ENCODE data around the gene CCM2.

CCM2 gene

DNA sequence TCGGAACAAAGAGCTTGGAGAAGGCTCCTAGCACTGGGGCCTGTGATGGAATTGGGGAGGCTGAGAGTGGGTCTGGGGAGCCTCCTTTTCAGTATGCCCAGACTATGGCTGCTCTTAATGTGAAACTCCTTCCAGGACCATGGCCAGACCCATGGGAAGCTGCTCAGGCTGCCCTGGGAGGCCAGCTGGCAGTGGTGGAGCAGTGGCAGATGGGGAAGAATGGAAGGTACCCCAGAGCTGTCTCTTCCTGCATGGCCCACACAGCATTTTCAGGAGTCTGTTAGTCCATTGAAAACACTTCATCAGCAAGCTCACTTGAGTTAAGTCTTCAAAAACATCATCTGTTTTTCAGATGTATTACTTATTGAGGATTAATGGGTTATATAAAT is 70.2 kb downstream of the CCM2 start:
- no peak for DNase-seq

DNA sequence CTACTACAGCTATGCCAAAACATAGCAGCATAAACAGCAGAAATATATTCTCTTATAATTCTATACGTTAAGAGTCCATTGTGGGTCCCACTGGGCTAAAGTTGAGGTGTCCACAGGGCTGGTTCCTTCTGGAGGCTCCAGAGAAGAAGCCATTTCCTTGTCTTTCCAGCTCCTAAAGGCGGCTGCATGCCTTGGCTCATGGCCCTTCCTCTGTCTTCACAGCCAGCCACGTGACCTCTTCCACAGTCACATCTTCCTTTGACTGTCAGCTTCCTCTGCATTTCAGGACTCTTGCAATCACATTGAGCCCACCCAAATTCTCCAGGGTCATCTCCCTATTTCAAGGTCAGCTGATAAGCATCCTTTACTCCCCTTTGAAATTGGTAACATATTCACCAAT is 71.5 kb downstream of the CCM2 start:
- no peak for DNase-seq

DNA sequence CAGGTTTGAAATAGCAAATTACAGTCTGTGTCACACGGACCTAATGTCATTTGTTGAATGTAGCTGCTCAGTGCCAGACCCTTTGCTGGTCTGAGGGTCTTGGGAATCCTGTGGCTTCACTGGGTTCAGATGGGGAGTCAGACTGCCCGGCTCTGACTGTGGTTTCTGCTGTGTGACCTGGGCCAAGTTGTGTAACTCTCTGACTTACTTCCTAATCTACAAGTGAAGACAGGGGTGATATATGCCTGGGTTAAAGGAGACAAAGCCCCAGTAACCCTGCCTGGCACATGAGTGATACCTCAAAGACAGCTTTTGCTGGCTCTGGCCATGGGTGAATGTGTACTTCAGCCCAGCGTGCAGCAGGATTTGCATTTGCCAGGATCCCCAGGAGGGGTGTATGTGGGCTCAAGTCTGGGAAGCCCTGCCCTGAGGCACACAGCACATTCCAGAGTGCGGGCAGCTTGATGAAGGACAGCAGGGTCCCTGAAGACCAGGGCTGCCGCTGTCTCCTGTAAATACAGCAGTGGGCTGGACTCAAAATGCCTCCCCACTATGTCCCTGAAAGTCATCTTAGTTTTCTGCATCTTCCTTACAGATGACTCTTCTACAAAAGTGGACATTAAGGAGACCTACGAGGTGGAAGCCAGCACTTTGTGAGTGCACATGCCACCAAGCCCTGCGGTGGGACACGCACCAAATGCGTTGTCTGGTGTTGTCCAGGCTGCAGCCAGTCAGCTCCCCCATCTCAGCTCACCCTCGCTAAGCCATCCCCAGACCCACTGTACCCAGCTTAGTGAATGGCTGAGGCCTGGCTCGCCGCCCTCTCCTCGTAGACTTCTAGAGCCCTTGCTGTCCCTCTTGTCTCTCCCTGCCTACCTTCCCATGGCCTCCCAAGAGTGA is 72.4 kb downstream of the CCM2 start:
- peak; percentile 32 to 51 for DNase-seq

DNA sequence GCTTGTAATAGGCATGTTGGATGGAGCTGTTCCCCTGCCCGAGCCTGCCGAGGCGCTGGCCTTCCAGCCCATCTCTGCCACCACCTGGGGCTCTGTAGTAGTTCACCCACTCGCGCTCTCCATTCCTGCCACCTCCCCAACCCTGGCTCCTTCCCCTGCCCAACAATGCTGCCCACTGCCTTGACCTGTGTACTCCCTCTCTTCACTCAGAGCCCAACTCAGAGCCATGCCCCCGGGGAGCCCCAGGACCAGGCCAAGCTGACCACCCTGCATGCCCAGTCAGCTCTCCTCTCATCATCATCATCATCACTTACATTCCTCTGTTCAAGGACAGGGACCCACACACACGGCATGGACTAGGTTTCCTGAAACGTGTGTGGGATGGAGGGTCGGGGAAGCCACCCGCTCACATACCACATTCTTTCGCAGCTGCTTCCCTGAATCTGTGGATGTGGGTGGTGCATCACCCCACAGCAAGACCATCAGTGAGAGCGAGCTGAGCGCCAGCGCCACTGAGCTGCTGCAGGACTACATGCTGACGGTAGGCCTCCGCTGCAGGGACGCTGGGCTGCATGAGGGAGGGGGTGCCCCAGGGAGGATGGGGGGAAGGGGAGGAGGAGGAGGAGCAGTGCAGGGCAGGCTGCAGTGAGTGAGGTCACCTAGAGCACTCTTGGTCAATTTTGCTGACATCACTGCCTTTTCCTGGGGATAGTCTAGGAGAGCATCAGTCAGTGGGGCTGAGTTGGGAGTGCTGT is 73.2 kb downstream of the CCM2 start:
- no peak for DNase-seq

DNA sequence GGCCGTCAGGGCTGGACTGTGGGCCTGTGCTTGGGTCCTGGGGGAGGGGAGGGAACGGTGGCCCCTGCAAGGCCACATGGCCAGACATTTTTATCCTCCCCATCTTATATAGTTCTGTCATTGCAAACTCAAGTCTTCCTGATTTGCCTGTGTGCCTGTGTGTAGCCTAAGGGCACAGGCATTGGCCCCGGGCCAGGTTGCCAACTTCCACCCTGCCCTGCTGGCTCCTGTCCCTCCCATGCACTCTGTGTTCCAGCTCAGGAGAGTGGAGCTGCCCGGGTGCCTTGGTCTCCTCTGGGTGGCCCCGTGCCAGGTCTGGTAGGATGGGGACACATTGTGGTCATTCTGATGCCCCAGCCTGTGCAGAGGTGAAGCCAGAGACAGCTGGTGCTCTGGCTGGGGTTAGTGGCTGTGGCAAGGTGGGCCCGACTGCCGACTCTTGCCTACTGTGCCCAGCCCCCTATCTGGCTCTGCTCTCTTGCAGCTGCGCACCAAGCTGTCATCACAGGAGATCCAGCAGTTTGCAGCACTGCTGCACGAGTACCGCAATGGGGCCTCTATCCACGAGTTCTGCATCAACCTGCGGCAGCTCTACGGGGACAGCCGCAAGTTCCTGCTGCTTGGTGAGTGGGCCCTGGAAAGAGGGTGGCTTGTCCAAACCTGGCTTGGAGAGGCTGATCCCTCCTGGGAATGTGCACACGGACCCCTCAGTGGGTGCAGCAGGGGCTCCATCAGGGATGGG is 74.0 kb downstream of the CCM2 start:
- DNase-seq: peak; percentile 34

DNA sequence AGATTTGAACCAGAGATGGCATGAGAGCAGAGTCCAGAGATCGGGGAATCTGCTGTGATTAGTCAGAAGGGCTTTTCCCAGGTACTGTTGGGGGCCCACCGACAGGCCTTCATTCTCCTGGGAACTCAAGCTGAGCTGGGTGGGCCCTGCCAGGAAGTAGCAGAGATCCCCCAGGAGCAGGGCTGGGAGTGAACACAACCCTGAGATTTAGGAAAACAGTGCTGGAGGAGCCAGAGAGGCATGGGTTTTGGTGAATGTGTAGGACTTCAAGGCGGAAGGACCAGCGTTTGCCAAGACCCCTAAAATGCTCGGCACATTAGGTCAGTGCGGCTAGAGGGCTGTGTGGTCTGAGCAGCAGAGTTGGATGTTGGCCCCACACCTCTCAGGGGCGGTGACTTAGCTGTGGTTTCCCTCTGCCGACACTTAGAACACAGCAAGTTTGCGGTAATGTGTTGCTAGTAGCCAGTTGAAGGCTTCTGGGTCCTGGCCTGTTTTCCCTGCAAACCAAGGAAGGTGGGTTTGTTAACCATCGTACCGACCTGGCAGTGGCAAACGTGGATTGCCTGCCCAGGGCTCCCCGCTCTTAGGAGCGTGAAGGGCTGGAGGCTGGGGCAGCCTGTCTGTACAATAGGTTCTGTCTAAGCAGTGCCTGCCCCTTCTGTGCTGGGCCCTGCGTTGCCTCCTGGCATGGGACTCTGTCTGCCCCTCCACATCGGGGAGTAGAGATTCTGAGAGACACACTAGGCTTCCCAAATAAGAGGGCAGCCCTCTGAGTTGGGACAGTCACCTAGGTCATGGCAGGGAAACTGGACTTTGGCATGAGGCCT is 74.7 kb downstream of the CCM2 start:
- DNase-seq: no peak

DNA sequence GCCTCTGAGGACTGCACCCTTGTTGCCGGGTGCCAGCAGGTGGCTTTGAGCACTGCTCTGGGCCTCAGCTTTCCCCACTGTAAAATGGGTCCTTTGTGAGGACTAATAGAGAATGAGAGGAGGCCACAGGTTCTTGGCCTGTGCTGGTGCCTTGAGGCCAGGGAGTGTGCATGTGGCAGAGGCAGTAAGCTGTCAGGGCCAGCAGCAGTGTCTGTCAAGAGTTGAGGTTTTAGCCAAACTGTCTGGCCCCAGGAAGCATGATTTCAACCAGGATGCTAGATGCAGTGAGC is 75.3 kb downstream of the CCM2 start:
- DNase-seq: no peak

DNA sequence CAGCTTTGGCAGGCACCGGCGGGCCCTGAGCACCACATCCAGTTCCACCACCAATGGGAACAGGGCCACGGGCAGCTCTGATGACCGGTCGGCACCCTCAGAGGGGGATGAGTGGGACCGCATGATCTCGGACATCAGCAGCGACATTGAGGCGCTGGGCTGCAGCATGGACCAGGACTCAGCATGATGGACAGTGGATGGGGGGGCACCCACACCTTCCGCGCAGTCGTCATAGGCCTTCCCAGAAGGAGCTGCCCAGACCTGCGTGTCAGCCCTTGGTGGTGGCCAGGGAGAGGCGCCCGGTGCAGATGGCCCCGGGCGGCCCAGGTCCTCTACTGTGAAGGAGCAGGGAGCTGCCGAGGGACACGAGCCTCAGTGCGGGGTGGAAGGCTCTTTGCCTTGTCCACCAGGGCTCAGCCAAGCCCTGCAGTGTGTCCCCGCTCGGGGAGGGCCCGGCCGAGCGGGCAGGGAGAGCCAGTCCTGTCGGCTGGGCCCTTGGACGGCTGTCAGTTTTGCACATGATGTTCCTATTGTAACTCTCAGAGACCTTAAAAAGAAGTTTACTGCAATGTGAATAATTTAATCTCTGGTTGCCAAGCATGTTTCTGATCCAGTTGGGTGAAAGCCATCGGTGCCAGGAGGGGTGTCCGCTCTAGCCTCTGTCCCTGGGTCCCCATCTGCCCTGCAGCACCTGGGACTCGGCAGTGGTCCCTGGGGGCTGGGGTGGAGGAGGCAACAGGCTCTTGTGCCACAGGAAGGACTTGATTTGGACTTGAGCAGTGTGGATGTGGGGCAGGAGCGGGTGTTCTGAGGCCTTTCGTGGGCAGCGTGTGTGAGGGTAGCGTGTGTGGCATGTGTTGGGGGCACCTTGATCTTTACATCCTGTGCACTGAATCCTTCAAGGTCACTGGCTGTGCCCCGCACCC is 76.1 kb downstream of the CCM2 start:
- DNase-seq: no peak

DNA sequence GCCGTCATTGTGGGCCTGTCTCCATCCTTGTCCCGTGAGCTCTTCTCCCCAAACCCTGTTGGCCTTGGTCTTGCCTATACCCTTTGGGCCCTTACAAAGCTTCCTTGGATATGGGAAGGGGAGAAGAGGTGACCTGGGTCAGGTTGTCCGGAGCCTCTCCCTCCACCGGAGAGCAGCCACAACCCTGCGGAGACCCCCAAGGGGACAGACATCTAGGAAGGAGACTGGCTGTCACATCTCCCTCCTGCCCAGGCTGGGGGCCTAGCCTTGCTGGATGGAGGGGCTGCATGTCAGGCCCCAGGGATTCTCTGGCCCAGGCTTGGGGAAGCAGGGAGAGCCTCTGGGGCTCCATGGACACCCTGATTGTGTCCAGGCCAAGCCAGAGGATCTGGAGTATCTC is 76.9 kb downstream of the CCM2 start:
- no peak for DNase-seq

DNA sequence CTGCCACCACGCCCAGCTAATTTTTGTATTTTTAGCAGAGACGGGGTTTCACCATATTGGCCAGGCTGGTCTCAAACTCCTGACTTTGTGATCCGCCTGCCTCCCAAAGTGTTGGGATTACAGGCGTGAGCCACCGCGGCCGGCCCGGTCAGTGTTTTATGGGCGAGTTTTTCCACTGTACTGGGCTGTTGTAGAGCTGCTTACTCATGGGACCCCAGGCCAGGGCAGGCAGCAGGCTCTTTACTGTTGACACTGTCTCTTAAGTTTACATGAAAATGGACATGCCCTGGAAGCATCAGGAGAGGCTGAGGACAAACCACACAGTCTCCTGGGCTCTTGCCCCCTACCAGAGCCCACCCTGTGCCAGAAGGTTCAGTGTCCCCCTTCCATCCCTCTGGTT is 77.6 kb downstream of the CCM2 start:
- DNase-seq: no peak

DNA sequence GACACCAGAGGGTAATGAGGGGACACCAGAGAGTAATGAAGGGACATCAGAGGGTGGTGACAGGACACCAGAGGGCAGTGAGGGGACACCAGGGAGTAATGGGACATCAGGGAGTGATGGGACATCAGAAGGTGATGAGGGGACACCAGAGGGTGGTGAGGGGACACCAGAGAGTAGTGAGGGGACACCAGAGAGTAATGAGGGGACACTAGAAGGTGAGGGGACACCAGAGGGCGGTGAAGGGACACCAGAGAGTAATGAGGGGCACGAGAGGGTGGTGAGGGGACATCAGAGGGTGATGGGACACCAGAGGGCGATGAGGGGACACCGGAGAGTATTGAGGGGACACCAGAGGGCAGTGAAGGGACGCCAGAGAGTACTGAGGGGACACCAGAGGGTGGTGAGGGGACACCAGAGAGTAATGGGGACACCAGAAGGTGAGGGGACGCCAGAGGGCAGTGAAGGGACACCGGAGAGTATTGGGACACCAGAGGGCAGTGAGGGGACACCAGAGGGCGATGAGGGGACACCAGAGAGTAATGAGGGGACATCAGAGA is 78.2 kb downstream of the CCM2 start:
- DNase-seq: no peak

DNA sequence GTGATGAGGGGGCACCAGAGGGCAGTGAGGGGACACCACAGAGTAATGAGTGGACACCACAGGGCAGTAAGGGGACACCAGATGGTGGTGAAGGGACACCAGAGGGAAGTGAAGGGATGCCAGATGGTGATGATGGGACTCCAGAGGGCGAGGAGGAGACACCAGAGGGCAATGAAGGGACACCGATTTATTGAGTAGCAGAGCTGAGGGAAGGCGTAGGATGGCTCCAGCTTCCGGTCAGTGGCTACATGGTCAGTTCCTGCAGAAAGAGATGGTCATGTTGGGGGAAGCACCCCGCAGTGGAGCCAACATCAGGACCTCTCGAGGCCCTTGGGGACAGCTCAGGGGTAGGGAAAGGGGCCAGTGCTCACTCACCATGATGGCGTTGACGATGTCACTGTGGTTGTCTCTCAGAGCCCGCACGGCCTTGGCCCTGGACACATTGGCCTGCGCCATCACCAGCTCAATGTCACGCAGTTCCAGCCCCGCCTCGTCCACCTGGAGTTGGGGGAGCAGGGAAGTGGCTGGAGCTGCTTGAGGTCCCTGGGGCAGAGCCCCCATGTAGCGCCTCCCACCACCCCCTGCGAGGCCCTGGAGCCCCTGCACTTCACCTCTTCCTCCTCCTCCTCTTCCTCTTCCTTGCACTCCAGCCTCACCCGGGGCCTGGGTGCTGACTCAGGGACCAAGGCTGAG is 80.4 kb downstream of the CCM2 start:
- DNase-seq: no peak

DNA sequence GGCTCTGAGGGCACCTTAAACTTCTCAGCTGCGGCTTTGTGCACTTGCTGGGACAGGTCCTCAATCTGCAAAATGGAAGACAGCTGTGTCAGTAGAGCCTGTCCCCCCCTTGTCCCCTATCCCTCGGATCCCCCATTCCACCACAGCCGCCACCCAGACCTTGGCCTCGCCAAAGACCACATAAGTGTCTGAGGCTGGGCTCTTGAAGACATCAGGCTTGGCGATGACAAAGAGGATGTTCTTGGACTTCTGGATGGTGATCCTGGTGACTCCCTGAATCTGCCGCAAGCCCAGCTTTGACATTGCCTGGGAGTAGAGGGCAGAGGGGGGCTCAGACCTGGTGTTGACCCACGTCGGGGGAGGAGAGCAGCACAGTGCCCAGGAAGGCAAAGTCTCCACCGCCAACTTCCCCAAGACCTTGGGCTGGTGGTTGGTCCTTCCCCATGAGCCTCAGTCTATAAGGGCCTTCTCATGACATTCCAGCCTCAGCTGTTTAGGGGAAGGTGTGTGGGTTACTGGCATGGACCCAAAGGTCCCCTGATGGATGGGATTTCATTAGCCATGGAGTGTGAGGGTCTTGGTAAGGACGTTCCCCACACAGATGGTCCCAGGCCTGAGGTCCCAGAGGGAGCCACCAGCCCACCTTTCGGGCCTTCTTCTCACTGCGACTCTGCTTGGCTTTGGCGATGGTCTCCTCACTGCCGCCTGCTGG is 81.1 kb downstream of the CCM2 start:
- DNase-seq: no peak

DNA sequence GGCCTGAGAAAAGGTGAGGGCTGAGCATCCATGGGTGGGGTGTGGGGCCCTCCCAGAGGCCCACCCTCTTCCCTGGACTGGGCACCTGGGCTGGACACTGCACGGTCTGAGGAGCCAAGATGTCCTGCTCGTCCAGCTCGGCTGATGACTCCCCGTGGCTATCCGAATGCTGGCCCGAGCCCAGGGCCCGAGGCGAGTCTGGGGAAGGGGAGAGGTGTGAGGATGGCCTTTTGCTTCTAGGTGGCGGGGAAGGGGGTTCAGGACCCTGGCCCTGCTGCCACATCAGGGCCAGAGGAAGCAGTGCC is 81.6 kb downstream of the CCM2 start:
- no peak for DNase-seq

DNA sequence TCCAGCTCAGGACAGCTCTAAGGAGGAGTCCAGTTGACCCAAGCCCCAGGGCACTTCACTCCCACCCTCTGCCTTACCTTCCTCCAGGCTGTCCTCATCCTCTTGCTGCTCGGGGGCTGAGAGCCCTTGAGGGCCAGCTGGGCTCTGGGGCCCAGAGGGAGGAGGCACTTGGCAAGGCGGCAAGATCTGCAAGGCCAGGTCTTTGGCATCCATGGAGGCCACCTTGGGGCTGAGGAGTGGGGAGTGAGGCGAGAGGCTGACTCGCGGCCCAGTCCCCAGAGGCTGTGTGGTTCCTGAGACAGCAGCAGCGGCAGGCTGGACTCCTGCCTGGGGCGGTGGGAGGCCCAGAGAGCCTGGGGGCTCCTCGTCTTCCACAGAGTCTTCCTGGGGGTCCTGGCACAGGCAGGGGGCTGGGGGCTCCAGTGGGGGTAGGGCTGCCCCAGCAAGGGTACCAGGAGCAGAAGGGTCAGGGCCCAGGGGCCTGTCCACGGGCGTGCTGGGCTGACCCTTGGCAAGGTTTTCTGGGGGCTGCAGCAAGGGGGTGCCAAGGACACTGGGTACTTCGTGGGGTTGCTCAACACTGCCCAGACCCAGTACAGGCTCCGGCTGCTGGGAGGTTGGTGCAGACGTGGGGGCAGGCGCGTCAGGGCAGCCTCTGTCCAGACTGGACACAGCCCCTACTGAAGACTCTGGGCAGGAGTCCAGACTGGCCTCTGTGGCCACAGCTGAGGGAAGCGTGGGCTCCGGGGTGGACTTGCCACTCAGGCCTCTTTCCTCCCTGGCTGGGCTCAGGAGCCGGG is 82.2 kb downstream of the CCM2 start:
- DNase-seq: no peak

DNA sequence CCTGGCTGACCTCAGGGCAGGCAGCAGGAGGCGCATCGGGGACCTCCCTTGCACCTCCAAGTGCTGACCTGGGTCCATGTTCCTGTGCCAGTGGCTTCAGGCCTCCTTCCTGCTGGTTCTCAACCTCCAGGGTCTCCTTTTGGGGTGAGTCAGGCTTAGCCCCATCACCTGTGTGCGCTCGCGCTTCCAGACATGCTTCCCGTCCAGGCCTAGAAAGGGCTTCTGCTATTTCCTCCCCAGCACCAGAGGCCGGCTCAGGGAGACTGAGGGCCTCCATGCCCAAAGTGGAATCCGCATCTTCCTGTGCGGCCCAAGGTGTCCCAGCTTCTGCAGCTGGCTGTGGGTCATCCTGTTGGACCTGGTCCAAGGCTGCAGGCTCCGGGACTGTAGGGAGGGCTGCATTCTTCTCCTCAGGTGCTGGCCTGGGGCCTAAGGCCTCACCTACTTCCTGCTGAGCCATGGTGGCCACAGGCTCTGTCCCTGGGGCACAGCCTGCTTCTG is 82.9 kb downstream of the CCM2 start:
- no peak for DNase-seq

DNA sequence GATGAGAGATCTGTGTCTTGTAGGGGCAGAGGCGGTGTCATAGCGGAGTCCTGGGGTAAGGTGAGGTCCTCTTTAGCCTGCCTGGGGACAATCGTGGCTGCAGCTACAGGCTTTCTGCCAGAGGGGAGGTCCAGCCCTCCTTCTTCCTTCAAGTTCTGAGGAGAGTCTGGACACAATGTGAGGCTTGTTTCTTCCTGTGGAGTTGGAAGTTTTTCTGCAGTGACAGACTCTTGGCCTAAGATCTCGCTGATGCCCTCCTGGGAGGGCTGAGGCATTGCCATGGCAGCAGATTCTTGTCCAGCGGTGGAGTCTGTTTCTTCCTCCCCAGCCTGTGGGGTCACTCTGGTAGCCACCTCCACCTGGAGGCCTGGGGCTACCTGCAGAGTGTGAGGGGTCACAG is 84.3 kb downstream of the CCM2 start:
- DNase-seq: no peak

DNA sequence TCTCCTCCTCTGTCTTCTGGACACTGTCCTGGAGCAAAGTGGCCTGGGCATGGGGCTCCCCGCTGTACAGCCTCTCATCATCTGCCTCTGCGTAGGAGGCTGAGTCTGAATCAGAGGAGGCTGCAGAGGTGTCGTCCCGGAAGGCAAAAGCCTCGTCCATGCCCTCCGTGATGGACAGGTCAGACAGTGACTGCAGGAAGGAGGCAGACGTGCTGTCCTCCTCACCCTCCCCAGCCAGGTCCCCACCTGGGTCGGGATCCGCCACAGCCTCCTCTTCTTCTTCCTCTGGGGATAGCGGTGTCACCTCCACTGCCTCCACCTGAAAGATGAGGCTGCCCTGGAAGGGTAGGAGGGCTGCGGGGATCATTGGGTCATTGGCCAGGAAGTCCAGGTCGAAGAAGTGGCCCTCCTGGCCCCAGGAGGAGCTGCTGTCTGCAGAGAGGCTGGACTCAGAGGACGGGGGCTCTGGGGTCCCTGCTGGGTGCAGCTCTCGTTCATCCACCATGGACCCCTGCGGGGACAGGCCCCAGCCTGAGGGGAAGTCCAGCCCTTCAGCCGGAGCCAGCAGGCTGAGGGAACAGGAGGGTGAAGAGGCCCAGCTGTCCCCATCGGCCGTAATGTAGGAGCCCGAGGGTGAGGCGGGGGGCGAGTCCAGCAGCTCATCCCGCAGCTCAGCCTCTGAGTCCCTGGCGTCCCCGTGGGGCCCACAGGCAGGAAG is 85.1 kb downstream of the CCM2 start:
- DNase-seq: no peak

All from AML-193 (cell line).